8988T (cell line): ENCODE data around the gene VAPB.
A peak's percentile ranks its signal among the peaks of the same experiment; 100 is the strongest.
"Not testable (repeated sequence)": the region's sequence is repeated elsewhere in the genome, so short reads cannot be mapped to it uniquely, and the experiment has no call there.

ENCODE experiments used
- DNase-seq: peaks from one replicate; pipeline ENCODE4 v3.0.0; 2011

Gene VAPB

GRCh38 chr20:58388882-58389323 lies at the start of gene VAPB:
VAPB (plus strand) TSS chr20:58389229; CDS start chr20:58389460, 231 bp downstream.
- peak; percentile 66 for DNase-seq

GRCh38 chr20:58339741-58340140 lies 49.3 kb upstream of the VAPB start:
- DNase-seq, result no peak

GRCh38 chr20:58340151-58340550 lies 48.9 kb upstream of the VAPB start:
- DNase-seq, result no peak

- DNase-seq, result no peak
Measured at GRCh38 chr20:58340853-58341252, 48.2 kb upstream of the VAPB start.

GRCh38 chr20:58342104-58342945 lies 46.7 kb upstream of the VAPB start:
- peak; percentile 40 for DNase-seq

- DNase-seq, result no peak
Measured at GRCh38 chr20:58344741-58345140, 44.3 kb upstream of the VAPB start.

GRCh38 chr20:58349570-58349969 lies 39.5 kb upstream of the VAPB start:
- DNase-seq, result no peak

GRCh38 chr20:58352468-58352867 lies 36.6 kb upstream of the VAPB start:
- no peak for DNase-seq

GRCh38 chr20:58359441-58359840 lies 29.6 kb upstream of the VAPB start:
- DNase-seq, result no peak

GRCh38 chr20:58360936-58361335 lies 28.1 kb upstream of the VAPB start:
- no peak for DNase-seq

- no peak for DNase-seq
Measured at GRCh38 chr20:58361481-58362205, 27.4 kb upstream of the VAPB start.

GRCh38 chr20:58362206-58362516 lies 26.9 kb upstream of the VAPB start:
- DNase-seq, result no peak

GRCh38 chr20:58362970-58363369 lies 26.1 kb upstream of the VAPB start:
- DNase-seq, result no peak

- no peak for DNase-seq
Measured at GRCh38 chr20:58366866-58367265, 22.2 kb upstream of the VAPB start.

- no peak for DNase-seq
Measured at GRCh38 chr20:58372806-58373205, 16.2 kb upstream of the VAPB start.

GRCh38 chr20:58373296-58373695 lies 15.7 kb upstream of the VAPB start:
- not testable (repeated sequence) for DNase-seq

- DNase-seq, result no peak
Measured at GRCh38 chr20:58374027-58374850, 14.8 kb upstream of the VAPB start.

GRCh38 chr20:58374906-58375758 lies 13.9 kb upstream of the VAPB start:
- no peak for DNase-seq

- DNase-seq, result no peak
Measured at GRCh38 chr20:58375759-58376352, 13.2 kb upstream of the VAPB start.

- no peak for DNase-seq
Measured at GRCh38 chr20:58377017-58377416, 12.0 kb upstream of the VAPB start.

GRCh38 chr20:58377766-58378401 lies 11.1 kb upstream of the VAPB start:
- DNase-seq, result no peak

- DNase-seq, result no peak
Measured at GRCh38 chr20:58378704-58379103, 10.3 kb upstream of the VAPB start.
